ENCODE results near the gene CTNNBIP1. TPM values are rescaled to one million over a fixed set of nuclear protein-coding genes. Genes with fewer than 3 reads are reported as not detected.

Gene CTNNBIP1
- polyA plus RNA-seq, 1 of the 3 experiments (the other 2 are of a cell fraction) = 57.6 TPM

DNA sequence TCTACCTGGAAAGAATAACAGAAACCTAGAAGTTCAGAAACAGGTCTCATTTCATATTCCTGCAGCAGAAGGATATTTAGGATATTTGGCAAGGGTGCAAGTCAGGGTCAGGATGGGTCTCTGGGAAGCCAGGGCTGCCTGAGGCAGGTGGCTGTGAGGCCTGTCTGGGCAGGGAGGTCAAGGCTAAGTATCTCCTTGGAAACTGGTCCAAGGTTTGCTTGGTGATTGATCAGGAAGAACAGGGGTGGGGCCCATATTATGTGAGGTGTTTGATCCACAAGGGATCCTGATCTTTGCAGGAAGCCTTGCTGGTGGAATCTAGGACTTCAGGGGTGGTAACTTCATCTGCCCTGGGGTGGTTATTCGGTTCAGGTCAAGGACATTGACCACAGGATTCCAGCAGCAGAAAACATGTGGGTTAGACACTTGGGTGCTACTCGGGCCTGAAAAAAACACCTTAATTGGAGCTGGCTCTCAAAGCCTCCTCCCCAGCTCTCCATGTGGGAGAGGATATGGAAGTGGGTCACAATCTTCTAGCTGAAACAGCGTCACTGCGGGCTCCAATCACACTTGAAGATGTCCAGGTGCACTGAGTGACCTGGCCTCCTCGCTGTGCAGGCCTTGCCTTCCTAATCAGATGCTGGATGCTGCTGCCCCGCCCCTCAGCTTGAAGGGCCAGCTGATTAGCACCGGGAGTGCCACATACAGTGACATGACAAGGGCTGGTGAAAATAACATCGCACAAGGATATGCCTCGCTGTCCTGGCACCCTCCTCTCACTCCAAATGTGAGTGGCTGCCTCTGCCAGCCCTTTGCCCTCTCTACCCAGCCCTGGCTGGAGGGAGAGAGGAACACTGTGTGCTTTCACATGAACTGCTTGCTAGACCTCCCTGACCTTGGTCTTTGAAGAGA lies 8.7 kb downstream of the CTNNBIP1 start (continued):
- TF ChIP-seq, protein P1, sequence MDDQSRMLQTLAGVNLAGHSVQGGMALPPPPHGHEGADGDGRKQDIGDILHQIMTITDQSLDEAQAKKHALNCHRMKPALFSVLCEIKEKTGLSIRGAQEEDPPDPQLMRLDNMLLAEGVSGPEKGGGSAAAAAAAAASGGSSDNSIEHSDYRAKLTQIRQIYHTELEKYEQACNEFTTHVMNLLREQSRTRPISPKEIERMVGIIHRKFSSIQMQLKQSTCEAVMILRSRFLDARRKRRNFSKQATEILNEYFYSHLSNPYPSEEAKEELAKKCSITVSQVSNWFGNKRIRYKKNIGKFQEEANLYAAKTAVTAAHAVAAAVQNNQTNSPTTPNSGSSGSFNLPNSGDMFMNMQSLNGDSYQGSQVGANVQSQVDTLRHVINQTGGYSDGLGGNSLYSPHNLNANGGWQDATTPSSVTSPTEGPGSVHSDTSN (IDR thresholded peaks at IDR 0.05) = no peak
- no peak for TF ChIP-seq GABPA (IDR thresholded peaks at IDR 0.05; ENCODE audit: low read depth)
- no peak for TF ChIP-seq TAF1 (IDR thresholded peaks at IDR 0.05; ENCODE audit: borderline replicate concordance, low read depth, low read length)

GRCh38 chr1:9900142-9901043 lies 9.7 kb downstream of the CTNNBIP1 start:
- peaks cover 39% of the 10 kb centered on the region for H3K79me2 ChIP-seq (ENCODE audit: insufficient read depth)
- no peaks in the 10 kb centered on the region for H4K20me1 ChIP-seq (ENCODE audit: insufficient read depth)
- no peak overlapping the region for H2AFZ ChIP-seq (ENCODE audit: low read depth)
- TF ChIP-seq CHD2 (IDR thresholded peaks at IDR 0.05; ENCODE audit: low read length, partially characterized antibody) = no peak
- no peak for TF ChIP-seq FOXM1 (IDR thresholded peaks at IDR 0.05; ENCODE audit: low read depth)
- TF ChIP-seq, protein P2, sequence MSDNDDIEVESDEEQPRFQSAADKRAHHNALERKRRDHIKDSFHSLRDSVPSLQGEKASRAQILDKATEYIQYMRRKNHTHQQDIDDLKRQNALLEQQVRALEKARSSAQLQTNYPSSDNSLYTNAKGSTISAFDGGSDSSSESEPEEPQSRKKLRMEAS (IDR thresholded peaks at IDR 0.05; ENCODE audit: low read depth) = no peak
- TF ChIP-seq, protein P1 (IDR thresholded peaks at IDR 0.05) = no peak
- no peak for TF ChIP-seq RFX5 (IDR thresholded peaks at IDR 0.05; ENCODE audit: low read length)
- no peak for TF ChIP-seq MEF2A (IDR thresholded peaks at IDR 0.05; ENCODE audit: borderline replicate concordance, low read depth)
- no peak for TF ChIP-seq ZBTB33 (IDR thresholded peaks at IDR 0.05; ENCODE audit: borderline replicate concordance, low read depth)
- no peak for TF ChIP-seq YY1 (IDR thresholded peaks at IDR 0.05; ENCODE audit: low read depth)
- TF ChIP-seq EZH2phosphoT487 (IDR thresholded peaks at IDR 0.05; ENCODE audit: borderline replicate concordance, low read depth) = no peak
- TF ChIP-seq GATA2 (CRISPR knock-in tag; IDR thresholded peaks at IDR 0.05) = no peak
- no peak for TF ChIP-seq GABPA (IDR thresholded peaks at IDR 0.05; ENCODE audit: low read depth)
- TF ChIP-seq, protein P3, sequence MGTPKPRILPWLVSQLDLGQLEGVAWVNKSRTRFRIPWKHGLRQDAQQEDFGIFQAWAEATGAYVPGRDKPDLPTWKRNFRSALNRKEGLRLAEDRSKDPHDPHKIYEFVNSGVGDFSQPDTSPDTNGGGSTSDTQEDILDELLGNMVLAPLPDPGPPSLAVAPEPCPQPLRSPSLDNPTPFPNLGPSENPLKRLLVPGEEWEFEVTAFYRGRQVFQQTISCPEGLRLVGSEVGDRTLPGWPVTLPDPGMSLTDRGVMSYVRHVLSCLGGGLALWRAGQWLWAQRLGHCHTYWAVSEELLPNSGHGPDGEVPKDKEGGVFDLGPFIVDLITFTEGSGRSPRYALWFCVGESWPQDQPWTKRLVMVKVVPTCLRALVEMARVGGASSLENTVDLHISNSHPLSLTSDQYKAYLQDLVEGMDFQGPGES (IDR thresholded peaks at IDR 0.05; ENCODE audit: low read depth, low read length) = no peak
- TF ChIP-seq RXRA (IDR thresholded peaks at IDR 0.05; ENCODE audit: borderline replicate concordance, low read depth) = no peak
- no peak for TF ChIP-seq JUND (IDR thresholded peaks at IDR 0.05)
- TF ChIP-seq EP300 (IDR thresholded peaks at IDR 0.05; ENCODE audit: borderline replicate concordance in 1 of 2, low read depth in 1 of 2, low read length in 1 of 2) = no peak
- TF ChIP-seq, protein P4, sequence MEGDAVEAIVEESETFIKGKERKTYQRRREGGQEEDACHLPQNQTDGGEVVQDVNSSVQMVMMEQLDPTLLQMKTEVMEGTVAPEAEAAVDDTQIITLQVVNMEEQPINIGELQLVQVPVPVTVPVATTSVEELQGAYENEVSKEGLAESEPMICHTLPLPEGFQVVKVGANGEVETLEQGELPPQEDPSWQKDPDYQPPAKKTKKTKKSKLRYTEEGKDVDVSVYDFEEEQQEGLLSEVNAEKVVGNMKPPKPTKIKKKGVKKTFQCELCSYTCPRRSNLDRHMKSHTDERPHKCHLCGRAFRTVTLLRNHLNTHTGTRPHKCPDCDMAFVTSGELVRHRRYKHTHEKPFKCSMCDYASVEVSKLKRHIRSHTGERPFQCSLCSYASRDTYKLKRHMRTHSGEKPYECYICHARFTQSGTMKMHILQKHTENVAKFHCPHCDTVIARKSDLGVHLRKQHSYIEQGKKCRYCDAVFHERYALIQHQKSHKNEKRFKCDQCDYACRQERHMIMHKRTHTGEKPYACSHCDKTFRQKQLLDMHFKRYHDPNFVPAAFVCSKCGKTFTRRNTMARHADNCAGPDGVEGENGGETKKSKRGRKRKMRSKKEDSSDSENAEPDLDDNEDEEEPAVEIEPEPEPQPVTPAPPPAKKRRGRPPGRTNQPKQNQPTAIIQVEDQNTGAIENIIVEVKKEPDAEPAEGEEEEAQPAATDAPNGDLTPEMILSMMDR (IDR thresholded peaks at IDR 0.05) = no peak
- TF ChIP-seq FOSL2 (IDR thresholded peaks at IDR 0.05; ENCODE audit: borderline replicate concordance, low read depth) = no peak
- no peak for TF ChIP-seq RCOR1 (IDR thresholded peaks at IDR 0.05; ENCODE audit: low read length)
- TF ChIP-seq MXI1 (IDR thresholded peaks at IDR 0.05; ENCODE audit: low read depth, low read length) = no peak
- TF ChIP-seq SMC3 (IDR thresholded peaks at IDR 0.05; ENCODE audit: low read depth, low read length) = no peak
- POLR2A ChIA-PET = no interaction called here
- H3K27ac ChIP-seq (ENCODE audit: low read depth in 2 of 2, low read length in 1 of 2) = no peak overlapping the region
- CTCF ChIA-PET = interaction anchor here (1.0 kb wide), 1 partner anchor 9 kb away, joined by 3 read pairs; no protein-coding TSS in a partner anchor
- H3K4me1 ChIP-seq (ENCODE audit: control insufficient read depth in 1 of 2, insufficient read depth in 2 of 2, low read depth in 1 of 2, low read length in 1 of 2) = peaks cover 0 to 9% of the 10 kb centered on the region in 2 experiments; a peak in 1 of 4 replicates
- 94% methylated on average over 13 of the region's 18 CpGs for WGBS (ENCODE audit: low lambda C conversion rate)
- no peaks in the 10 kb centered on the region for H3K9me2 ChIP-seq
- H3K36me3 ChIP-seq (replicated peaks in 1 of 2; ENCODE audit: control insufficient read depth in 1 of 2, insufficient read depth in 2 of 2, low read length in 1 of 2) = no peaks in the 10 kb centered on the region
- no peak overlapping the region for H3K9ac ChIP-seq
- H3K4me3 ChIP-seq (ENCODE audit: low read depth in 2 of 2, low read length in 1 of 2) = no peak overlapping the region
- no peak overlapping the region for H3K4me2 ChIP-seq
- no peaks in the 10 kb centered on the region for H3F3A ChIP-seq (replicated peaks; ENCODE audit: insufficient read depth)
- no peak for DNase-seq
- H3K9me3 ChIP-seq = no peaks in the 10 kb centered on the region
- no peaks in the 10 kb centered on the region for H3K27me3 ChIP-seq (ENCODE audit: insufficient read depth)

Data from SK-N-SH (cell line).